SK-N-SH treated with all-trans-retinoic acid at 6 μM for 48 hours (cell line): ENCODE measurements around the gene CLK3.

Experiments used
- ATAC-seq: fragments of 200-7000 bp; cut with Tn5 transposase; 3 replicates; pipeline ENCODE4 v1.9.1; 2020; ENCODE audit warnings: mild to moderate bottlenecking, moderate library complexity
- ARNTL ChIP-seq: fragments of 450-650 bp; formaldehyde crosslinking; IDR thresholded peaks from 2 replicates; pipeline ENCODE4 v1.5.0; 2020; ENCODE audit warnings: low read depth, mild to moderate bottlenecking, moderate library complexity, borderline replicate concordance
- BACH2 ChIP-seq: fragments of 250-450 bp; sonication (Bioruptor Pico); IDR thresholded peaks from 2 replicates; pipeline ENCODE4 v1.9.0; 2021; ENCODE audit warnings: mild to moderate bottlenecking, borderline replicate concordance
- CSDC2 ChIP-seq: fragments of 250-450 bp; sonication (Bioruptor Pico); IDR thresholded peaks from 2 replicates; pipeline ENCODE4 v1.5.0; 2020; ENCODE audit warnings: mild to moderate bottlenecking, moderate library complexity
- ESRRG ChIP-seq: fragments of 250-450 bp; sonication (Bioruptor Pico); IDR thresholded peaks from 2 replicates; pipeline ENCODE4 v1.6.1; 2021; ENCODE audit warnings: mild to moderate bottlenecking
- GLIS3 ChIP-seq: fragments of 250-450 bp; sonication (Bioruptor Pico); IDR thresholded peaks from 2 replicates; pipeline ENCODE4 v1.5.0; 2020; ENCODE audit warnings: mild to moderate bottlenecking, moderate library complexity
- ISL1 ChIP-seq: fragments of 250-450 bp; sonication (Bioruptor Pico); IDR thresholded peaks from 2 replicates; pipeline ENCODE4 v2.1.2; 2022; ENCODE audit warnings: mild to moderate bottlenecking, moderate library complexity
- OSR1 ChIP-seq: fragments of 250-450 bp; sonication (Bioruptor Pico); IDR thresholded peaks from 2 replicates; pipeline ENCODE4 v1.8.0; 2022; ENCODE audit warnings: moderate library complexity, mild to moderate bottlenecking, inconsistent platforms
- PATZ1 ChIP-seq: fragments of 250-450 bp; sonication (Bioruptor Pico); IDR thresholded peaks from 2 replicates; pipeline ENCODE4 v1.8.0; 2020; ENCODE audit warnings: mild to moderate bottlenecking, moderate library complexity, borderline replicate concordance
- PPARA ChIP-seq: fragments of 250-450 bp; sonication (Bioruptor Pico); IDR thresholded peaks from 2 replicates; pipeline ENCODE4 v1.5.0; 2020; ENCODE audit warnings: mild to moderate bottlenecking, borderline replicate concordance
- SNAI2 ChIP-seq: fragments of 250-450 bp; sonication (Bioruptor Pico); IDR thresholded peaks from 2 replicates; pipeline ENCODE4 v1.5.0; 2020; ENCODE audit warnings: mild to moderate bottlenecking, moderate library complexity
- TCF4 ChIP-seq: fragments of 250-450 bp; sonication (Bioruptor Pico); IDR thresholded peaks from 2 replicates; pipeline ENCODE4 v1.8.0; 2021; ENCODE audit warnings: mild to moderate bottlenecking, moderate library complexity, borderline replicate concordance
- TOX ChIP-seq: fragments of 250-450 bp; sonication (Bioruptor Pico); IDR thresholded peaks from 2 replicates; pipeline ENCODE4 v1.8.0; 2021; ENCODE audit warnings: mild to moderate bottlenecking, moderate library complexity, borderline replicate concordance
- ZC3H10 ChIP-seq: fragments of 250-450 bp; sonication (Bioruptor Pico); IDR thresholded peaks from 2 replicates; pipeline ENCODE4 v1.5.1; 2021; ENCODE audit warnings: mild to moderate bottlenecking, moderate library complexity
- ZFP3 ChIP-seq: fragments of 250-450 bp; sonication (Bioruptor Pico); IDR thresholded peaks from 2 replicates; pipeline ENCODE4 v1.5.0; 2020; ENCODE audit warnings: mild to moderate bottlenecking, moderate library complexity
- ZFP30 ChIP-seq: fragments of 450-650 bp; formaldehyde crosslinking; IDR thresholded peaks from 2 replicates; pipeline ENCODE4 v1.5.0; 2022; ENCODE audit warnings: mild to moderate bottlenecking, moderate library complexity
- ZNF565 ChIP-seq: fragments of 450-650 bp; formaldehyde crosslinking; conservative IDR thresholded peaks from 2 replicates; pipeline ENCODE4 v1.5.0; 2020; ENCODE audit warnings: low read depth, mild to moderate bottlenecking, moderate library complexity
- ZNF70 ChIP-seq: fragments of 450-650 bp; formaldehyde crosslinking; IDR thresholded peaks from 2 replicates; pipeline ENCODE4 v1.5.0; 2020; ENCODE audit warnings: mild to moderate bottlenecking, moderate library complexity
- ZNF8 ChIP-seq: fragments of 450-650 bp; formaldehyde crosslinking; IDR thresholded peaks from 2 replicates; pipeline ENCODE4 v1.5.0; 2020; ENCODE audit warnings: mild to moderate bottlenecking, moderate library complexity
- TF ChIP-seq, protein P1 (sequence below): fragments of 250-450 bp; sonication (Bioruptor Pico); IDR thresholded peaks from 2 replicates; pipeline ENCODE4 v1.5.0; 2020; ENCODE audit warnings: mild to moderate bottlenecking, moderate library complexity
- TF ChIP-seq, protein P2 (sequence below): fragments of 250-450 bp; sonication (Bioruptor Pico); IDR thresholded peaks from 2 replicates; pipeline ENCODE4 v1.8.0; 2021; ENCODE audit warnings: low read depth, mild to moderate bottlenecking, moderate library complexity, borderline replicate concordance

The CLK3 gene

GRCh38 chr15:74616366-74616939, 817 bp downstream of the CLK3 start:
- peak; percentile 5 for ATAC-seq
- TF ChIP-seq TOX (CRISPR knock-in tag) (no peak), CSDC2 (CRISPR knock-in tag) (no peak), ZNF565 (CRISPR knock-in tag) (no peak), PATZ1 (CRISPR knock-in tag) (no peak), TCF4 (no peak), PPARA (CRISPR knock-in tag) (no peak), ZFP3 (CRISPR knock-in tag) (no peak), ISL1 (CRISPR knock-in tag) (no peak), ZC3H10 (no peak), SNAI2 (CRISPR knock-in tag) (no peak), ARNTL (CRISPR knock-in tag) (no peak), ZNF70 (CRISPR knock-in tag) (no peak), GLIS3 (CRISPR knock-in tag) (no peak), BACH2 (CRISPR knock-in tag) (no peak), OSR1 (CRISPR knock-in tag) (no peak)
- TF ChIP-seq, protein P1, sequence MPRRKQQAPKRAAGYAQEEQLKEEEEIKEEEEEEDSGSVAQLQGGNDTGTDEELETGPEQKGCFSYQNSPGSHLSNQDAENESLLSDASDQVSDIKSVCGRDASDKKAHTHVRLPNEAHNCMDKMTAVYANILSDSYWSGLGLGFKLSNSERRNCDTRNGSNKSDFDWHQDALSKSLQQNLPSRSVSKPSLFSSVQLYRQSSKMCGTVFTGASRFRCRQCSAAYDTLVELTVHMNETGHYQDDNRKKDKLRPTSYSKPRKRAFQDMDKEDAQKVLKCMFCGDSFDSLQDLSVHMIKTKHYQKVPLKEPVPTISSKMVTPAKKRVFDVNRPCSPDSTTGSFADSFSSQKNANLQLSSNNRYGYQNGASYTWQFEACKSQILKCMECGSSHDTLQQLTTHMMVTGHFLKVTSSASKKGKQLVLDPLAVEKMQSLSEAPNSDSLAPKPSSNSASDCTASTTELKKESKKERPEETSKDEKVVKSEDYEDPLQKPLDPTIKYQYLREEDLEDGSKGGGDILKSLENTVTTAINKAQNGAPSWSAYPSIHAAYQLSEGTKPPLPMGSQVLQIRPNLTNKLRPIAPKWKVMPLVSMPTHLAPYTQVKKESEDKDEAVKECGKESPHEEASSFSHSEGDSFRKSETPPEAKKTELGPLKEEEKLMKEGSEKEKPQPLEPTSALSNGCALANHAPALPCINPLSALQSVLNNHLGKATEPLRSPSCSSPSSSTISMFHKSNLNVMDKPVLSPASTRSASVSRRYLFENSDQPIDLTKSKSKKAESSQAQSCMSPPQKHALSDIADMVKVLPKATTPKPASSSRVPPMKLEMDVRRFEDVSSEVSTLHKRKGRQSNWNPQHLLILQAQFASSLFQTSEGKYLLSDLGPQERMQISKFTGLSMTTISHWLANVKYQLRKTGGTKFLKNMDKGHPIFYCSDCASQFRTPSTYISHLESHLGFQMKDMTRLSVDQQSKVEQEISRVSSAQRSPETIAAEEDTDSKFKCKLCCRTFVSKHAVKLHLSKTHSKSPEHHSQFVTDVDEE (CRISPR knock-in tag): no peak
- TF ChIP-seq, protein P2, sequence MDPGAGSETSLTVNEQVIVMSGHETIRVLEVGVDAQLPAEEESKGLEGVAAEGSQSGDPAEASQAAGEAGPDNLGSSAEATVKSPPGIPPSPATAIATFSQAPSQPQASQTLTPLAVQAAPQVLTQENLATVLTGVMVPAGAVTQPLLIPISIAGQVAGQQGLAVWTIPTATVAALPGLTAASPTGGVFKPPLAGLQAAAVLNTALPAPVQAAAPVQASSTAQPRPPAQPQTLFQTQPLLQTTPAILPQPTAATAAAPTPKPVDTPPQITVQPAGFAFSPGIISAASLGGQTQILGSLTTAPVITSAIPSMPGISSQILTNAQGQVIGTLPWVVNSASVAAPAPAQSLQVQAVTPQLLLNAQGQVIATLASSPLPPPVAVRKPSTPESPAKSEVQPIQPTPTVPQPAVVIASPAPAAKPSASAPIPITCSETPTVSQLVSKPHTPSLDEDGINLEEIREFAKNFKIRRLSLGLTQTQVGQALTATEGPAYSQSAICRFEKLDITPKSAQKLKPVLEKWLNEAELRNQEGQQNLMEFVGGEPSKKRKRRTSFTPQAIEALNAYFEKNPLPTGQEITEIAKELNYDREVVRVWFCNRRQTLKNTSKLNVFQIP (CRISPR knock-in tag): no peak

- ATAC-seq: no peak
- TF ChIP-seq ZFP3 (CRISPR knock-in tag) (no peak), PATZ1 (CRISPR knock-in tag) (no peak), TCF4 (no peak), ZFP30 (CRISPR knock-in tag) (no peak), ZNF565 (CRISPR knock-in tag) (no peak)
Measured at GRCh38 chr15:74616996-74617395, 1.4 kb downstream of the CLK3 start.

DNA sequence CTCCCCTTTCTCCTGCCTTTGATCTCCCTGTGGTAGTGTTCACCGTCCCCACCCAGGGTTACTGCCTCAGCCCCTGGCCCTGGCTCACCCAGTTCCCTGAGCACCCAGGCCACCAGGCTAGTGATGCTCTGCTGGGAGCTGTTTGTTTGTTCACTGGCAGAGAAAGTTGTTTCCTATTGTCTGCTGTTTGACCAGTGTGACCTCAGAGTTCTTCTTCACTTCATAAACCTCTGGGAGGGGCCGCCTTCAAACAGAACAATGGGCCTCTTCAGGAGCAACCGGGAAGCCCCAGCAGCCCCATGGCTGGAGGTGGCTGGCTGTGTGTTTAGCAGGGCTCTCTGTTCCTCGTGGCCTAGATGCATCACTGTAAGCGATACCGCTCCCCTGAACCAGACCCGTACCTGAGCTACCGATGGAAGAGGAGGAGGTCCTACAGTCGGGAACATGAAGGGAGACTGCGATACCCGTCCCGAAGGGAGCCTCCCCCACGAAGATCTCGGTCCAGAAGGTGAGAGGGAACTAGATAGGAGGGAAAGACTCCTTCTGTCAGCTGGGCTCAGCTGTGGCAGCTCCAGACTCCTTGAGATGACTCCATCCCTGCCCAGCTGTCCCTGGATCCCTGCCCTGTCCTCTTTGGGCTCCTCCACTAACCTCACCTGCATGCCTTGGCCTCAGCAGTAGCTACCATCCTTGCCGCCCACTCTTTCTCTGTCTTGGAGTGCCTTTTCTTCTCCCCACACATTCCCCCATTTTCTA, 3.4 kb downstream of the CLK3 start:
- TF ChIP-seq ZC3H10: no peak
- TF ChIP-seq ARNTL (CRISPR knock-in tag): no peak
- TF ChIP-seq ZNF565 (CRISPR knock-in tag): no peak
- TF ChIP-seq ZFP30 (CRISPR knock-in tag): no peak
- no peak for TF ChIP-seq GLIS3 (CRISPR knock-in tag)
- no peak for TF ChIP-seq SNAI2 (CRISPR knock-in tag)
- TF ChIP-seq ESRRG (CRISPR knock-in tag): no peak
- TF ChIP-seq BACH2 (CRISPR knock-in tag): no peak
- TF ChIP-seq ZNF8 (CRISPR knock-in tag): no peak
- TF ChIP-seq, protein P1 (CRISPR knock-in tag): no peak
- TF ChIP-seq, protein P2 (CRISPR knock-in tag): no peak
- no peak for TF ChIP-seq TCF4
- no peak for TF ChIP-seq PATZ1 (CRISPR knock-in tag)
- TF ChIP-seq PPARA (CRISPR knock-in tag): no peak
- ATAC-seq: no peak
